GM19240 (cell line): ENCODE results near the gene STARD13.

Experiments
- DNase-seq: peaks from one replicate; pipeline ENCODE4 v3.0.0; 2011; ENCODE audit warnings: low spot score; ENCODE audit not compliant: insufficient read length

The STARD13 gene

DNA sequence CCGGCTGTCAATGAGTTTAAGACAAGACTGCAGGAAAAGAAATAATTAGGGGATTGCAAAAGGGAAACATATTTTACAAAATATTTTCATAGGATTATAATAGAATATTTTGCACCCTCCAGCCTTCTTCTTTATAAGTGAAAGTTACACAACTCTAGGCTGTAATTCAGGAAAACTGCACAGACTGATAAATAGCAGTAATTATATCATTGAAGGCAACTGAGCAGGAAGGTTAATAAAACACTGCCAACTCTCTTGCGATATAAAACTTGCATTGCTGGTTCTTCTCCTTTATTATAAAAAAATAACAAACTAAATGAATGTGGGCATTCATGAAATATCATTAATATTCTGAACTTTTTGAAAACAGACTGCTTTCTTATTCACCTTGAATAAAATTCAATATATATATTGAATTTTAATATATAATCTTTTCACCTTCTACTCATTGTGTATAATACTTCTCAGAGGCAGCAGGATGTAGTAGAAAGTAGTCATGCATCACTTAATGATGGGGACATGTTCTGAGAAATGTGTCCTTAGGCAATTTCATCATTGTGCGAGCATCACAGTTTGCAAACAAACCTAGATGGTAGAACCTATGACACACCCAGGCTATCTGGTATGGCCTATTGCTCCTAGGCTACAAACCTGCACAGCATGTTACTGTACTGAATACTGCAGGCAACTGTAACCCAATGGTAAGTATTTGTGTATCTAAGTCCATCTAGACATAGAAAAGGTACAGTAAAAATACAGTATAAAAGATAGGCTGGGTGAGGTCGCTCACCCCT is 24.9 kb upstream of the STARD13 start:
- no peak for DNase-seq

DNA sequence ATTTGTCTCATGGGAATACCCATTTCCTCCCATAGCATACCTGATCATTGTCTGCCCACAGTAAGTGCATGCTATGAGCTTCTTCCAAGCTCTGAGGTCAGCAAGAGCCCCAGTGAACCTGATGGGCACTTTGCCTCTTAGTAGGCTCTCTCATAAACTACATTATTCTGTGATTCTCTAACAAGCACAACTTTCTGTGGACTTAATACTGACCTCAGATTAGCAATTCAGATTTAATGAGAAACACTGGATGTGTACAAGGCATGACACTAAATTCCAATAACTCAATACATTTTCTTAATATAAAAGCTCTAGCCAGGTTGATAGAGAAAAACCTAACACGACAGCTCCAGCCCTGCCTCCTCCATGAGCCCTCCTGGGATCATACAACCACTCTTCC is 23.3 kb upstream of the STARD13 start:
- no peak for DNase-seq

DNA sequence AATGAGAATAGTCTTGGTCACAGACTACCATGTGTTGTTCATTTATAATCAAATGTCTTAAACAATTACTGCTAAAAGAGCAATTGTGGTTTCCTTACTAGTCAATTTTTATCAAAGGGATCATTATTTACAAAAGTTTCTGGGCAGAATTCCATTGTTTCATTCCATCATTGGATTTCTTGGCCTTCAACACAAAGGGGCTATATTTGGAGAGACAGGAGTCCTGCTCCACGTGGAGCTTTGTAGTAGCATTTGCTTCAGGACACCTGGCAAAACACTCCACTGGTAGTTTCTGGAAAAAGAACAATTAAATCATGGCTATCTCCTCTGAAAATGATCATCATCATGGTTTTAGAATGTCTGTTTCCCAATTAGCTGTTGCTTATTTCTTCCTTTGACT is 22.3 kb upstream of the STARD13 start:
- DNase-seq: no peak

DNA sequence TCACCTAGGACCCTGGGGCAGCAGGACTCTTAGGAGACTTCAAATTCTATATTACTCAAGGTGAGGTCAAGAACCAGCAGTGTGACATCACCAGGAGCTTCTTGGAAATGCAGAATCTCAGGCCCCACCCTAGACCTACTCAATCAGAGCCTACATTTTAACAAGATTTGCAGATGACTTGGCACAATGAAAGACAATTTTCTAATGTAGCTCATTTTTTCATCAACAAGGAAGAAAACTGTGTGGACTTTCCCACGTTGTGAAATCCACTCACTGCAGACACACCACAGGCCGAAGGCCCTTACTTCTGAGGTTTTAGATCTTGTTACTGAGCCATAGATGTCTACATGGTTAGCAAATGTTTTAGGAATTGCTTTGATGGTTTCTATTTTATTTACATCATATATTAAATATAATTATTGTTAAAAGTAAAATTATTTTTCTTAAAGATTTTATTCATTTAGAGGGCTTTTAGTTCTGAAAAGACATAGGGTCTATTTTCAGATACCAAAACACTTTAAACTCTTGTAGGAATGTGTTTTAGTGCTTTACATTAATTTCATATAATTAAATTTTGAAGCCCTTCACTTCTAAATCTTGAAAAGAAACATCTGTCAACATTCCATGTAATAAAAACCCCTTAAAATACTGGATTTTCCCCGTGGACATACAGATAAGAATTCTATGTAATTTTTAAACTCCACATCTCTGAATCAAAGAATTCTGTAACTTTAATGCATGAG is 18.5 kb upstream of the STARD13 start:
- DNase-seq: no peak

DNA sequence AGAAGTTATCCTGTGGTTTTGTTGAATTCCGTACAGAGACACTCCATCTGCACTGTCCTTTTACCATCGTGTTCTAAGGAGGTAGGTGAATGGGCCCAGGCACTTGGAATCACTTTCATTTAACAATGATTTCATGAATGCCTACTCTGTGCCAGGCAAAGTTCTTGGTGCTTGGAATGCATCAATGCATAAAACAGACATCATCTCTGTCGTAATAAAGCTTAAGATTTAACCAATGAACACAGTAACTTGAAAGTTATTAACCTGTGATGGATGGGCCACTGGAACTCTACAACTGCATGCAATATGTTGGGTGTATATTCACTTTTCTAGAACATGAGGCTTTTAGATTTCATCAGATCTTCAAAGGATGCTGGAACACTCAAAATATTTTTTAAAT is 14.1 kb upstream of the STARD13 start:
- DNase-seq: no peak

DNA sequence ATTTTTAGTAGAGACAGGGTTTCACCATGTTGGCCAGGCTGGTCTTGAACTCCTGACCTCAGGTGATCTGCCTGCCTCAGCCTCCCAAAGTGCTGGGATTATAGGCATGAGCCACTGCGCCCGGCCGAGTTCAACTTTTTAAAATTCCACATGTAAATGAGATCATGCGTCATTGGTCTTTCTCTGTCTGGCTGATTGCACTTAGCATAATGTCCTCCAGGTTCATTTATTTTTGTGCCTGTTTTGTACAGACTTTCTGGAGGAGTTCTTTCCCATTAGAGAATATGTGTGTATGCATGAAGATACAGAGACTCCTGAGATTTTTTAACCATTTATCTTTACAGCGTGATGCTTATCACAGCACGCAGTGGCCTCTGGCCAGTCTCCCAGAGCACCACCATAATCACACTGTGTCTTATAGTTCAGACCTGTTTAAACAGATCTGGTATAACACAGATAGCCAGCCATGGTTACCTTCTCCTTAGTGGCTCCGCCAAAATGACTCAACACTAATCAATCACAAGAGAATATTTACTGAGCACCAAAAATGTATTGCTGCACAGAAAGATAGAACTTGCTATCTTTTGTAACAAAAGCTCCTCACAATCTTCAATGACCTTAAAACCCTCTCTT is 11.4 kb upstream of the STARD13 start:
- no peak for DNase-seq

DNA sequence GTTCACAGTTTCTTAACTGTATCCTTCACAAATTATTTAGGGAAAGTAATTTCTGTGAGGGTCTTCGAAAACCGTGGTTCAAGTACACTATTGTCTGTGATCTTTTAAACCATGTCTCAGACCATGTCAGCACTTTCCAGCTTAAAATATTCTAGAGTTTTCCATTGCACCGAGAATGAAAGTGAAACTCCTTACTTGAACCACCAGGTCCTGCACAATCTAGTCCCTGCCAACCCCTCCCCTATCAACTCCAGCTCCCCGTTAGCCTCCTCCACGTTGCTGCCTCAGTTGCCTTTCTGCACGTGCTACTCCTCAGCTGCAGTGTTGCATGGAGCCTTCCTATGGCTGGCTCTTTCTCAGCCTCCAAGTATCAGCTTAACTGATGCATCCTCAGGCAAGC is 7.2 kb upstream of the STARD13 start:
- no peak for DNase-seq

DNA sequence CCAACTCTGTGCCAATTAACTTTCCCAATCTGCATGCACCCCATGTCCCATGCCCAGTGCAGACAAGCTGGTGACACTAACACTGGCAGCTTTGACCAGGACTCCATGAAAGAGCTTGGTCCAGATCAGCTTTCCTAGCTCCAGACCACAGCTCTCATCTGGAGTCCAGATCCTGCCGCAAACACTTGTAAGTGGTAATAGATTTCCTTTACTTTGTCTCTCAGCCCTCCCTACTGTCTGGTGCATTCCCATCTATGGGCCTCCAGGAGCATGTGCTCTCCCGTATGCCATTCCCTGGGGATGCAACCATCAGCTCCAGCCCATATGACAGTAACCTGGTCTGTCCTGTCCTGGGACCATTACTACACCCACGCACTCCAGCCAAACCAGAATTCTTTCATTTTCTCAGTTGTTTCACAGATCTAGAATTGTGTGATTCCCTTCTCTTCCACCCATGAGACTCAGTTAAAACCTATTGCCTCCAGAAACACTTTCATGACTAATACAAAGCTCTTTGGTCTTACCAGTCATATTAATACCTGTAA is 4.9 kb upstream of the STARD13 start:
- no peak for DNase-seq

DNA sequence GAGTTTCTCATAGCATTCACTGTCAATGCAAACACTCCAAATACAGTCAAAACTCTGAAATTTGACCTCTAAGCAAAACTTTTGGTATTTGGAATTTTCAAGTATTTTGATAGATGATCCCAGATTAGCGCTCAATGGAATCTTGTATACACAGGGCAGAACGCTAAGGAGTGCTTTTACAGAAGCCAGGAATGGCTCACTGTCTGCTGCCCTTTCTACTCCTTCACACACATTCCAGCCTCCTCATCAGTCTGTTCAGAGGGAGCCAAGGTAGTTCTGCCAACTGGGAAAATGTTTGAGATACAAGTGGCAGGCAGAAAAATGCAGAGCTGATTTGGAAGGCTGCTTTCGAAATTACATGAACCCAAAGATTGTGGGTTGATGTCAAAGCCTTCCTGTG is 4.4 kb upstream of the STARD13 start:
- no peak for DNase-seq

DNA sequence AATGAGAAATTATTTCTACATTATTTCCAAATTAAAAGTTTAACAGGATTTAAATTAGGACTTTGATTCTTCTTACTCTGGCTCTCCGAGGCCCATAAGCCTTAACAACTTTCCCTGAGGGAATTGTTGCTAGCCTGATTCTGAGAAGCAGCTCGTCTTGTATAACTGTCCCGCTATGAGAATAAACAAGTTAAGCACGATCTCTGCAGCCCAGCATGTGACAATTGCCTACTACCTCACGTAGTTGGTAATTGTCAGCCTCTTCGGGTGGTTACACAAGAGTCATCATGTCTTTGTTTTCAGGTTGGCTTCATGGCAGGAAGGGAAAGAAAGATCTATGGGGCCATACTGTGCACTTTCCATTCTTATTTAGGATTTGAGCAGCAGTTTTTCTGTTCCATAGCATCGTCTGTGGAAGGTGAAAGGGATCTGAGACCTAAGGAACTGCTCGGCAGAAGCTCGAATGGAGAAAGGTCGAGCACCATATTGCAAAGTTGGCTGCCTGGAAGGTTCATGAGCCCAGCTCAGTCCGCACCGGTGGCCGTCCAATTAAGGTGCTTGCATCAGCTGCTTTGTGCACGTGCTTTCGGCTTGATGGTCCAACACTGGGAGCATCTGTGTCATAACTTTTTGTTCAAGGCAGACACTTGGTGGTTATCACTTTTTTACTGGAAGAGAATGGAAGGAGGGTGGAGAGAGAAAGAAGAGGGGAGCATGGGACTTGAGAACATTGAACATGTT is 1.8 kb upstream of the STARD13 start:
- no peak for DNase-seq

DNA sequence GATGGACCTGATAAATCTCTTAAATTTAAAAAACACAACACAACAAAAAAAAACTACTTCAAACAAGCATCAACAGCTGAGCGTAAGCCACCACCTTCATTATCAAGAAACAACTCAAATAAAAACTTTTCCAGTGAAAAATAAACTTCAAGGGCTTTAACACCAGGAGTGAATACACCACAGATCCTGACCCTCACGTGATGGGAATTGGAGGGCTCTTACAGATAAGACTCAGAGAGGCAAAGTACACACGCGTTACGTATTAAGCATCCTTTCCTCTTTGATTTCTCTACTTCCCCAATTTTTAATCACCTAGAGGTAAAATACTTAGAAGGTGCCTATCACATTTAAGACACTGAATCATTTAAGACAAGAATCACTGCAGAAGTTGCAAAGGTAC is 573 bp upstream of the STARD13 start:
- DNase-seq: no peak

DNA sequence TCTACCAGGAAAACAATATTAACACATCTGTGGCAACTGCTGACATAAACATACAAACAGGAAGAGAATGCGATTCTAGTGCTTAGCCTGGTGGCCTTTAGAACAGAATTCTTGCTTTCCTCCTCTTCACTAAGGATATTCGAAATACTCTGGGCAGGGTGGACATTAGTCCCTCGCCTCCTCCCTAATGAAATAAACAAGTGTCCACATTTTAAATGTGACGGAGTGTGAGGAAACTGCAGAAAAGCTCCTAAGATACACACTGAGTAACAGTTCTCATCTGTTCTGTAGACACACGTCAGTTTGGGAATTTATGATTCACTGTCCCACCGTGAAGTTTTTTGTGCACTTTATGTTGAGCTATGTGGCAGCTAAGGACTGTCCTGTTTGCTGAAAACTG is 639 bp downstream of the STARD13 start:
- DNase-seq: no peak

DNA sequence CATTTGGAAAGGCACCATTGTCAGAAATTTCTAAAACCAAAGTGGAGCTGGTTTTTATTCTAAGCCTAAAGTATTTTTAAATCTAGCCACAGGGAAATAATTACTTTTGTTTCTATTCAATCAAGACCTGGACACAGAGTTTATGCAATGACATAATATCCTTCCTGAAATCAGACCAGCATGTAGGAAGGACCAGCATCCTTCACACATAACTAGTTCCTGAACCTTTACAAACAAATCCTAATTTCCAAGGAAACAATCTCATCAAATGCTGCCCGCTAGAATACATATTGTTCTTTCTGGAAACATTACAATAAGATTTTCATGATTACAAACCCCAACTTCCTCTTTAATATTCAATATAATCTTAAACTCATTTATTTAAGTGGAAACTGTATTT is 1.5 kb downstream of the STARD13 start:
- no peak for DNase-seq

DNA sequence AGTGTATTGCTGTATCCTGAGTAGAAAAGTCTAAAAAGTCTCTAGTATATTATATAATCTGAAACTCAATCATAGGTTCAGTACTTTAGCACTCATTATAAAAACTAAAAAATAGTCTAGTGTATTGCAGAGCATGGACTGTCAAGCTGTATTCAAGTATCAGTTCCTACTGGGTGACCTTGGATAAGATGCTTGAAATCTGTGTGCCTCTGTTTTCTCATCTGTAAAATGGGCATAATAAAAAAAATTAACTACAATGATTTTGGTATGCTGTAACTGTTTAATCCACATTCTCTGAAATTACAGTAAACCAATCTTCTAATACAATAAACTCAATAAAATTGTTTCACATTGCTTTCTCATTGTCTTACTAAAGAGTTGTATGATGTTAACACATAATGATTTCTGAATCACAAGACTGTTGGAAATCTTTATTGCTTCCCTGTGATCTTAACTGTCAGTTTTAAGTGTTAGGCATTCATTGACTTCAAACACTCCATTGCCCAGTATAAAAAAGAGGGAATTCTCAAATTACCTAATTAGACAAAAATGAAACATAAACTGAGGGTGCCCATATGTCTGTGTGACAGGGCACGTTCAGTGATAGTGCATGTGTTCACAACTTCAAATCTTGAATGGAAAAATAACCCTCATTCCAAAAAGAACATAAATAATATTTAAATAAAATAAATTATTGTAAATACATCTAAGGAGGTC is 2.2 kb downstream of the STARD13 start:
- no peak for DNase-seq

DNA sequence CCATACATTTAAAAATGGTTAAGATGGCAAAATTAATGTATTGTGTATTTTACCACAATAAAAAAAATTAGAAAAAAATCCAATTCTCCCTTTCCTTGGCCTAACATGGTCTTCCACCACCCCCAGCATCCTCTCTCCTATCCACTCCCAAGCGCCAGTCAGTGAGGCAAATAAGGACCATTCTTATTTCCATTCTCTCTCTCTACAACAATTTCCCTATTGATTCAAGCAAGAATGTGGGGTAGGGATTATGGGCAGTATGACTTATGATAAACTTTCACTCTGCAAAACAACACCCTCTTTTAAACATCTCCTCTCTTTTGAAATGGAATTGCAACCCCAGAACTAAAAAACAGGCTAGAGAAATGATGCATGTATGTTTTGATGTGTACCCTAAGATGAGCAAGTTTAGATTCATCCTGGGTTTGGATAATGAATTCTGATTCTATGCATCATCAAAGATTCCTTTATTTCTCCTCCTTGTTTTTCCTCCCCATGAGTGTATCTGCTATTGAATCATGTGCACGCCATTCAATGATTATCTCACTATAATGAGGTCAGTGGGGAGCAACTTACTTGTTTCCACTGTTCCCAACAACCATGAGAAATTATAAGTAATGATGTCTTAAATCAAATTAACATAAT is 3.5 kb downstream of the STARD13 start:
- no peak for DNase-seq

DNA sequence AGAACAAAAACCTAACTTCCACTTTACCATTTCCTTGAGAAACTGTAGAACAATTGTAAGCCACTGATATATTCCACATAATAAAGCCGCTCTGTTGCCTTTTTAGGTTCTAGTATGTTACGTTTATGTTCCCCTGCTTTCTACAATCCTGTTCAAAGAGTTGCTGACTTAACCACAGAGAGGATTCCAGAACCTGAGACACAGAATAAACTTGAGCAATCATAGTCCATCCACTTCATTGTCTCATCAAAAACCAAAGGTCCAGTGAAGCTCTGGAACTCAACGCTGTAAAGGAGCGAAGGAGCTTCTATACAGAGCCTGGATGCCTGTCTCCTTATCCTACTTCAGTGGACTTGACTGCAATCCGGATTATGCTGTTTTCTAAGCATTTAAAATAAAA is 4.6 kb downstream of the STARD13 start:
- no peak for DNase-seq

DNA sequence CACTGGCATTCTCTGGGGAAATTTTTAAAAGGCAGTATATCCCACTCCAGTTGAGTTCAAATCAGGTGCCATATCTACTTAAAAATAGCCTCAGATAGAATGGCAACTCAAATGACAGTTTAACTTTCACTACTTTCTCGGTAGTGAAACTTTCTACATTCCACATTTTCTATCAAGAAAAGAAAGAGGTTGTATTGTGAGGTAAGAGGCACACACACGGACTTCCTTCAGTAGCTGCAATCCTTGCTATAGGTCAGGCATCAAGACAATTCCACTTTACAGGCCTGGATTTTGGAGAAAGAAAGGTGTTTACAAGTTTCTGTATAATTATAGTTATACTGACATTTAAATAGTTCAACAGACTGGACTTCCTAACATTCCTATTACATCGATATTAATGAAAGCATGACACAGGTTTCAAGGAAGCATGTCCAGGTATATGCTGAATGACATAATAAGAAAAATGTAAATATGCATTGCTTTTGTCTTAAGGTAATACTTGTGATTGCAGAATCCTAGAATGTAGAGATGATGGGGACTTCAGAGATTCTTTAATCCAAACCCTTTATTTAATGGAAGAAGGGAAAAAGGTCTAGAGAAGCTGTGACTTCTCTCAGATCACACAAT is 5.2 kb downstream of the STARD13 start:
- DNase-seq: no peak

DNA sequence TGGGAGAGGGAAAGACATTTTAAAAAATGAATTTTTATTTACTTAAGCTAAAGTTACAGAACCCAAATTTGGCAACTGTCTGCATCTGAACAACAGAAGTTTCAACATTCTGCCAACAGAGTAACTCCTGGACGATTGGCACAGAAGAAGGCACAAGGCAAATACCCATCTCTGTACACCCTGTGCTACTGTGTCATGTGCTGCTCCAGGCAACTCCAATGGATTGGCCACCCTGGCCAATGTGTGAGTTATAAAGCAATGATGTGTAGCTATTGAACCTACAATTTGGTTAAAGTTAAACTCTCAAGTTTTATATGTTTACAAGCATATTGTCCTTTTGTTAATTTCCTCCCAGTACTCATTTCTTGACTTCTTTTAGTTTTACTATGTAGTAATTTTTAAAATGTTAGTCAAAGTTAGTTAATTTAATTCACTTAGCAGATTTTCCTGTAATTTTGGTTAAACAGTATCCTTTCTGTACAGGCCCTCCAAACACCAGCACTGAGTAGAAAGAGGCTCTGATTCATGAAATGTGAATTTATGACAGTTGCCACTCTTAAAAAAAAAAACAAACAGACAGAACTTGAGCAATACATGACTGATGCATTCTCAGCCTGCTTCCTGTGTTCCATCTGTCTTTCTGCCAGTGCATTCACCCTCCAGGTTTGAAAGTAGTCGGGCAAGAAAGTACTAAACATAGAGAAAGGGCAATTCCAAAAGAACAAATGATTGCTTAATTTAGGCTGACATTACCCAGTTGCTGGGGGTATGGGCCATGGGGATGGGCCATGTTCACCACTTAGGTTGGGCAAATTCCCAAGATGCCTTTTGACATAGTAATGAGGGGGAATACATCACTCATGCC is 5.9 kb downstream of the STARD13 start:
- no peak for DNase-seq

DNA sequence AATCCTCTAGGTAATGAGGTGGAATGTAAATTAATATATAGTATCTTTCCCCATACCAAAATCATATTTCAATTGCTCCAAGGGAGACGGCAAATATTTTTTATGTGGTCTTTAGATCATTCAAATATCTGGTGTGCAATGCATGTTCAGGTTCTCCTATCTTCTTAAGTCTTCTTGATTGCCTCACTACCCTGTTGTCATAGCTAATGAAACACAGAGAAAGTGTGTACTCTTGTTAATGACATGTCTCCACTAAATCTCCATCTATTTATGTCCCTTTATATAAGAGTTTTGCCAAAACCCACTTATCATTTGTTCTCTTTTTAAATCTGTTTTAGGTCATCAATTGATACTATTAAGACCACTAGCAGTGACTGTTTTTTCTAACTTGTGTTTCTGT is 6.6 kb downstream of the STARD13 start:
- DNase-seq: no peak
